Tibial nerve (tissue), 4 donors: Measurements from ENCODE around the gene DVL2.

ENCODE experiments used
- CTCF ChIP-seq, 5 experiments: fragments of 200-600 bp in 3 of 5; fragments of 450-650 bp in 2 of 5; sonication (generic) in 3 of 5; IDR thresholded peaks; one replicate each; pipeline ENCODE4 v1.5.1; 2016 to 2019; ENCODE audit warnings: antibody characterized with exemption in 5 of 5, mild to moderate bottlenecking in 3 of 5, moderate library complexity in 2 of 5
- EP300 ChIP-seq, 2 donors: sonication (generic); formaldehyde crosslinking; IDR thresholded peaks; one replicate each; pipeline ENCODE4 v1.6.1; 2017; ENCODE audit warnings: antibody characterized with exemption in 2 of 2, mild to moderate bottlenecking in 1 of 2
- POLR2A ChIP-seq, 2 donors: fragments of 450-650 bp; IDR thresholded peaks; one replicate each; pipeline ENCODE4 v1.6.1; 2017; ENCODE audit warnings: antibody characterized with exemption in 2 of 2, mild to moderate bottlenecking in 2 of 2, moderate library complexity in 2 of 2

GRCh38 chr17:7246779-7247178 lies 12.5 kb upstream of the DVL2 start:
- TF ChIP-seq CTCF (IDR thresholded peaks at IDR 0.05) (no peak), POLR2A (IDR thresholded peaks at IDR 0.05) (no peak), EP300 (IDR thresholded peaks at IDR 0.05) (no peak)
